Thoracic aorta (tissue), 2 donors: ENCODE data around the gene WNT7A. TPM values are rescaled to one million over a fixed set of nuclear protein-coding genes. Genes with fewer than 3 reads are reported as not detected.

Experiments
- ATAC-seq: fragments of 150-250 bp; one replicate; pipeline ENCODE4 v1.8.0; 2017; ENCODE audit warnings: low read depth; ENCODE audit not compliant: insufficient number of reproducible peaks, low FRiP score
- DNase-seq: peaks from one replicate; pipeline ENCODE4 v3.0.0-alpha.2; 2020; ENCODE audit warnings: low spot score
- H3K27ac ChIP-seq, 2 donors: fragments of 200-600 bp; sonication (generic); 1 replicate in 1 of 2; 2 replicates in 1 of 2; pipeline ENCODE4 v1.5.1; 2016; ENCODE audit warnings: mild to moderate bottlenecking in 2 of 2, moderate library complexity in 2 of 2
- H3K27me3 ChIP-seq: fragments of 200-600 bp; sonication (generic); replicated peaks from 2 replicates; pipeline ENCODE4 v1.6.0; 2016; ENCODE audit warnings: mild to moderate bottlenecking; ENCODE audit not compliant: insufficient read depth
- H3K36me3 ChIP-seq: fragments of 200-600 bp; sonication (generic); one replicate; pipeline ENCODE4 v1.5.1; 2016
- H3K4me1 ChIP-seq, 2 donors: fragments of 200-600 bp; sonication (generic); 1 replicate in 1 of 2; 2 replicates in 1 of 2; pipeline versions ENCODE4 v1.5.1 to v1.6.0; 2016; ENCODE audit warnings: low read depth in 2 of 2, mild to moderate bottlenecking in 1 of 2; ENCODE audit not compliant: control insufficient read depth in 1 of 2
- H3K4me3 ChIP-seq: fragments of 200-600 bp; sonication (generic); 2 replicates; pipeline ENCODE4 v1.5.1; 2016; ENCODE audit warnings: mild to moderate bottlenecking
- H3K9me3 ChIP-seq: fragments of 200-600 bp; sonication (generic); 2 replicates; pipeline ENCODE4 v1.5.1; 2016
- total RNA-seq, 2 donors: library from RNA; depleted of rRNA; stranded (reverse); fragments of >200 nt; gene quantifications; one replicate each; pipeline versions ENCODE4 v1.1.0 to v1.2.3, GENCODE V29; 2016
- TF ChIP-seq, protein P1 (sequence below): fragments of 200-600 bp; sonication (generic); IDR thresholded peaks from one replicate; pipeline ENCODE4 v1.5.1; 2019; ENCODE audit warnings: antibody characterized with exemption

The WNT7A gene
- total RNA-seq, 2 donors from 2014 or later = not detected

- no peak for ATAC-seq
- Histone ChIP-seq H3K4me1 (no peaks in the 10 kb centered on the region), H3K4me3 (no peak overlapping the region), H3K27ac (no peak overlapping the region), H3K36me3 (no peaks in the 10 kb centered on the region), H3K9me3 (no peaks in the 10 kb centered on the region), H3K27me3 (no peaks in the 10 kb centered on the region)
- no peak for DNase-seq
- TF ChIP-seq, protein P1, sequence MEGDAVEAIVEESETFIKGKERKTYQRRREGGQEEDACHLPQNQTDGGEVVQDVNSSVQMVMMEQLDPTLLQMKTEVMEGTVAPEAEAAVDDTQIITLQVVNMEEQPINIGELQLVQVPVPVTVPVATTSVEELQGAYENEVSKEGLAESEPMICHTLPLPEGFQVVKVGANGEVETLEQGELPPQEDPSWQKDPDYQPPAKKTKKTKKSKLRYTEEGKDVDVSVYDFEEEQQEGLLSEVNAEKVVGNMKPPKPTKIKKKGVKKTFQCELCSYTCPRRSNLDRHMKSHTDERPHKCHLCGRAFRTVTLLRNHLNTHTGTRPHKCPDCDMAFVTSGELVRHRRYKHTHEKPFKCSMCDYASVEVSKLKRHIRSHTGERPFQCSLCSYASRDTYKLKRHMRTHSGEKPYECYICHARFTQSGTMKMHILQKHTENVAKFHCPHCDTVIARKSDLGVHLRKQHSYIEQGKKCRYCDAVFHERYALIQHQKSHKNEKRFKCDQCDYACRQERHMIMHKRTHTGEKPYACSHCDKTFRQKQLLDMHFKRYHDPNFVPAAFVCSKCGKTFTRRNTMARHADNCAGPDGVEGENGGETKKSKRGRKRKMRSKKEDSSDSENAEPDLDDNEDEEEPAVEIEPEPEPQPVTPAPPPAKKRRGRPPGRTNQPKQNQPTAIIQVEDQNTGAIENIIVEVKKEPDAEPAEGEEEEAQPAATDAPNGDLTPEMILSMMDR = no peak
Observed at GRCh38 chr3:13822871-13823585, 56.8 kb downstream of the WNT7A start.

GRCh38 chr3:13822042-13822441, 57.8 kb downstream of the WNT7A start:
- H3K9me3 ChIP-seq = no peaks in the 10 kb centered on the region
- no peaks in the 10 kb centered on the region for H3K27me3 ChIP-seq
- DNase-seq (no peak), ATAC-seq (no peak)
- H3K36me3 ChIP-seq = no peaks in the 10 kb centered on the region
- TF ChIP-seq, protein P1 = no peak
- no peaks in the 10 kb centered on the region for H3K4me1 ChIP-seq
- H3K4me3 ChIP-seq = no peak overlapping the region
- no peak overlapping the region for H3K27ac ChIP-seq

- no peak overlapping the region for H3K4me3 ChIP-seq
- ATAC-seq = no peak
- H3K27ac ChIP-seq = no peak overlapping the region
- no peaks in the 10 kb centered on the region for H3K27me3 ChIP-seq
- peaks cover 4% of the 10 kb centered on the region for H3K9me3 ChIP-seq
- no peaks in the 10 kb centered on the region for H3K36me3 ChIP-seq
- TF ChIP-seq, protein P1 = no peak
- no peaks in the 10 kb centered on the region for H3K4me1 ChIP-seq
- no peak for DNase-seq
Observed at GRCh38 chr3:13821126-13821525, 58.7 kb downstream of the WNT7A start.

DNA sequence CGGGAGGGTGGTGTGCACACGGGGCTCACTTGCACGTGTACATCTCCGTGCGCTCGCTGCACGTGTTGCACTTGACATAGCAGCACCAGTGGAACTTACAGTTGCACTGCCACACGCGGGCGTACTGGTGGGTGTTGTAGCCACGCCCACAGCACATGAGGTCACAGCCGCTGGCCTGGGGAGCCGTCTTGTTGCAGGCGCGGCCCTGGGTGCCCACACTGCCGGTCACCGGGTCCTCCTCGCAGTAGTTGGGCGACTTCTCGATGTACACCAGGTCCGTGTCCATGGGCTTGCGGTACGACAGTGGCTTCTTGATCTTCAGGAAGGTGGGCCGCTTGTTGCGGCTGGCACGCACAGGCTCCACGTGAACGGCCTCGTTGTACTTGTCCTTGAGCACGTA, 61.0 kb downstream of the WNT7A start:
- ATAC-seq = no peak
- H3K4me1 ChIP-seq = no peaks in the 10 kb centered on the region
- no peak overlapping the region for H3K4me3 ChIP-seq
- H3K27ac ChIP-seq = no peak overlapping the region
- H3K9me3 ChIP-seq = peaks cover 25% of the 10 kb centered on the region
- DNase-seq = no peak
- TF ChIP-seq, protein P1 = no peak
- no peaks in the 10 kb centered on the region for H3K27me3 ChIP-seq
- H3K36me3 ChIP-seq = no peaks in the 10 kb centered on the region

DNA sequence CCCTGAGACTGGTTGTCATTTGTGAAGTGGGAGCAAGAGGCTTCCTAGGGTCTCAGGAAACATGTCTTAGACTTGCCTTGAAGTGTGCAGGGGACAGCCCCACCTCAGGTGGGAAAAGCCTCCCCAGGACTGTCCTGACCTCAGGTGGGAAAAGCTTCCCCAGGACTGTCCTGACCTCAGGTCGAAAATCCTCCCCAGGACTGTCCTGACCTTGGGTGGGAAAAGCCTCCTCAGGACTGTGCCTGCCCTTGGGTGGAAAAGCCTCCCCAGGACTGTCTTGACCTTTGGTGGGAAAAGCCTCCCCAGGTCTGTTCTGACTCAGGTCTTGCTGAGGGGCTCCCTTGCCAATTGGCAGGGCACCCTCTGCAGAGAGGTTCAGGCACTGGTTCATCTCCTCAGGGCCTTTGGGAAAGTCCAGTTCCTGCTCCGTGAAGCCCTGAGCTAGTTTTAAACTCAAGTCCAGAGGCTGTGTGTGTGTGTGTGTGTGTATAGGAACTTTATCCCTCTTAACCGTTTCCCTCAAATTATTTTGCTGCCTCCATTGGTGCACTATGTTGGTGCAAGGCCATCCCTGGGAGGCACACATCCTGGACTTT, 64.7 kb downstream of the WNT7A start:
- ATAC-seq = no peak
- Histone ChIP-seq H3K27me3 (no peaks in the 10 kb centered on the region), H3K4me3 (no peak overlapping the region), H3K9me3 (peaks cover 29% of the 10 kb centered on the region), H3K4me1 (no peaks in the 10 kb centered on the region), H3K27ac (no peak overlapping the region), H3K36me3 (no peaks in the 10 kb centered on the region)
- no peak for DNase-seq
- TF ChIP-seq, protein P1 = no peak
